Liver (tissue), 9 donors: ENCODE measurements around the gene WDR11. TPM values are rescaled to one million over a fixed set of nuclear protein-coding genes. Genes with fewer than 3 reads are reported as not detected.

ENCODE experiments used
- DNase-seq: peaks from one replicate; pipeline ENCODE4 v3.0.0-alpha.2; 2017; ENCODE audit warnings: low spot score
- H3K27ac ChIP-seq, 2 donors: one replicate each; pipeline ENCODE4 v1.7.0; 2013; ENCODE audit warnings: inconsistent platforms in 2 of 2, low read length in 2 of 2, control low read depth in 1 of 2, low read depth in 1 of 2, mild to moderate bottlenecking in 1 of 2
- H3K27me3 ChIP-seq, 4 donors: one replicate each; pipeline versions ENCODE4 v1.6.1 to v1.7.0; 2013; ENCODE audit warnings: low read length in 3 of 4, inconsistent platforms in 1 of 4, mild to moderate bottlenecking in 1 of 4, moderate library complexity in 1 of 4; ENCODE audit not compliant: control insufficient read depth in 4 of 4, insufficient read depth in 4 of 4
- H3K36me3 ChIP-seq, 4 donors: one replicate each; pipeline versions ENCODE4 v1.6.1 to v1.7.0; 2013; ENCODE audit warnings: low read length in 3 of 4, mild to moderate bottlenecking in 3 of 4, low read depth in 1 of 4, moderate library complexity in 1 of 4; ENCODE audit not compliant: control insufficient read depth in 4 of 4, insufficient read depth in 3 of 4
- H3K4me1 ChIP-seq, 4 donors: one replicate each; pipeline versions ENCODE4 v1.6.1 to v1.7.0; 2013; ENCODE audit warnings: low read length in 3 of 4, mild to moderate bottlenecking in 3 of 4, moderate library complexity in 1 of 4; ENCODE audit not compliant: control insufficient read depth in 4 of 4, insufficient read depth in 4 of 4
- H3K4me3 ChIP-seq, 3 donors: one replicate each; pipeline versions ENCODE4 v1.6.1 to v1.7.0; 2013; ENCODE audit warnings: low read length in 3 of 3, control low read depth in 1 of 3, low read depth in 1 of 3, mild to moderate bottlenecking in 1 of 3
- H3K9ac ChIP-seq, 2 donors: one replicate each; pipeline ENCODE4 v1.7.0; 2013; ENCODE audit warnings: low read length in 2 of 2, mild to moderate bottlenecking in 2 of 2, moderate library complexity in 2 of 2, control low read depth in 1 of 2, low read depth in 1 of 2
- H3K9me3 ChIP-seq, 4 donors: one replicate each; pipeline versions ENCODE4 v1.6.1 to v1.7.0; 2013; ENCODE audit warnings: low read length in 3 of 4; ENCODE audit not compliant: control insufficient read depth in 4 of 4
- ATF3 ChIP-seq: IDR thresholded peaks from 2 replicates; pipeline ENCODE4 v1.6.1; 2016; ENCODE audit warnings: antibody characterized with exemption
- CTCF ChIP-seq: fragments of 150-350 bp; IDR thresholded peaks from 2 replicates; pipeline ENCODE4 v1.5.1; 2017; ENCODE audit warnings: improper control_type of control experiment, low read depth, low read length; ENCODE audit not compliant: missing input control
- EGR1 ChIP-seq, 2 donors: IDR thresholded peaks; 2 replicates each; pipeline ENCODE4 v1.6.1; 2016 to 2018; ENCODE audit warnings: antibody characterized with exemption in 2 of 2, low read depth in 2 of 2
- FOXA1 ChIP-seq: IDR thresholded peaks from 2 replicates; pipeline ENCODE4 v1.6.1; 2016; ENCODE audit warnings: antibody characterized with exemption
- FOXA2 ChIP-seq: IDR thresholded peaks from 2 replicates; pipeline ENCODE4 v1.6.1; 2016; ENCODE audit warnings: antibody characterized with exemption
- GABPA ChIP-seq, 2 donors: IDR thresholded peaks in 1 of 2; conservative IDR thresholded peaks in 1 of 2; 2 replicates each; pipeline ENCODE4 v1.6.1; 2016; ENCODE audit warnings: antibody characterized with exemption in 2 of 2, mild to moderate bottlenecking in 1 of 2, moderate library complexity in 1 of 2
- HNF4A ChIP-seq, 2 donors: conservative IDR thresholded peaks; 2 replicates each; pipeline ENCODE4 v1.6.1; 2016; ENCODE audit warnings: antibody characterized with exemption in 2 of 2, mild to moderate bottlenecking in 2 of 2
- HNF4G ChIP-seq: IDR thresholded peaks from 2 replicates; pipeline ENCODE4 v1.6.1; 2016; ENCODE audit warnings: antibody characterized with exemption
- JUND ChIP-seq, 2 donors: IDR thresholded peaks; 2 replicates each; pipeline ENCODE4 v1.6.1; 2016; ENCODE audit warnings: antibody characterized with exemption in 2 of 2
- NR2F2 ChIP-seq: IDR thresholded peaks from 2 replicates; pipeline ENCODE4 v1.6.1; 2016; ENCODE audit warnings: antibody characterized with exemption
- RAD21 ChIP-seq, 2 donors: IDR thresholded peaks; 2 replicates each; pipeline ENCODE4 v1.6.1; 2016; ENCODE audit warnings: antibody characterized with exemption in 2 of 2, mild to moderate bottlenecking in 2 of 2
- RXRA ChIP-seq, 2 donors: IDR thresholded peaks; 2 replicates each; pipeline ENCODE4 v1.6.1; 2017 to 2018; ENCODE audit warnings: antibody characterized with exemption in 2 of 2, mild to moderate bottlenecking in 1 of 2
- SP1 ChIP-seq: IDR thresholded peaks from 2 replicates; pipeline ENCODE4 v1.6.1; 2018; ENCODE audit warnings: antibody characterized with exemption, mild to moderate bottlenecking
- TAF1 ChIP-seq: conservative IDR thresholded peaks from 2 replicates; pipeline ENCODE4 v1.6.1; 2016; ENCODE audit warnings: antibody characterized with exemption, mild to moderate bottlenecking
- YY1 ChIP-seq: IDR thresholded peaks from 2 replicates; pipeline ENCODE4 v1.6.1; 2016; ENCODE audit warnings: antibody characterized with exemption, mild to moderate bottlenecking
- ZBTB33 ChIP-seq: IDR thresholded peaks from 2 replicates; pipeline ENCODE4 v1.6.1; 2016; ENCODE audit warnings: antibody characterized with exemption
- WGBS: extraction: QIAGEN DNeasy Blood & Tissue Kit; methylation state at CpG from one replicate; pipeline ENCODE4 v1.1.7; 2013; 5-methylcytosine and 5-hydroxymethylcytosine counted together
- polyA plus RNA-seq, 2 donors: library from polyadenylated mRNA; stranded (reverse) in 1 of 2; unstranded in 1 of 2; fragments of 200-250 nt in 1 of 2; fragments of >200 nt in 1 of 2; fragmentation: Nextera tagmentation in 1 of 2; extraction: Ambion mirVana in 1 of 2; gene quantifications; one replicate each; pipeline versions ENCODE4 v1.2.1 to v1.2.3, GENCODE V29; 2013 to 2015
- total RNA-seq, 2 donors: library from RNA; depleted of rRNA; stranded (reverse); fragments of >200 nt; gene quantifications; one replicate each; pipeline ENCODE4 v1.2.3, GENCODE V29; 2014
- donor health status: healthy.
- donor health status: healthy.
- donor health status: healthy.
- donor health status: healthy.
- donor health status: healthy.

The WDR11 gene
- total and polyA plus RNA-seq, 4 donors = 12.5 to 51.0 (median 21.0) TPM

- Histone ChIP-seq H3K4me1 (peaks cover 0 to 2% (median 0%) of the 10 kb centered on the region in 4 donors), H3K27ac (no peak overlapping the region), H3K9ac (no peak overlapping the region), H3K27me3 (no peaks in the 10 kb centered on the region), H3K9me3 (no peaks in the 10 kb centered on the region), H3K36me3 (no peaks in the 10 kb centered on the region), H3K4me3 (no peak overlapping the region)
- TF ChIP-seq FOXA2 (no peak), GABPA (IDR thresholded peaks at IDR 0.05 in 1 of 2, conservative IDR thresholded peaks at IDR 0.05 in 1 of 2) (no peak), CTCF (no peak), HNF4G (no peak), SP1 (no peak), FOXA1 (no peak), RXRA (IDR thresholded peaks at IDR 0.05) (no peak), ATF3 (no peak)
- DNase-seq = no peak
- 70% methylated on average over 5 of the region's 5 CpGs for WGBS
Measured at GRCh38 chr10:120827251-120827875, 23.8 kb upstream of the WDR11 start.

GRCh38 chr10:120828763-120829319 lies 22.3 kb upstream of the WDR11 start:
- Histone ChIP-seq H3K4me3 (no peak overlapping the region), H3K9ac (no peak overlapping the region), H3K4me1 (peaks cover 0 to 2% (median 0%) of the 10 kb centered on the region in 4 donors), H3K9me3 (no peaks in the 10 kb centered on the region), H3K36me3 (no peaks in the 10 kb centered on the region), H3K27me3 (no peaks in the 10 kb centered on the region), H3K27ac (no peak overlapping the region)
- WGBS = 92% methylated on average over 3 of the region's 3 CpGs
- TF ChIP-seq RXRA (IDR thresholded peaks at IDR 0.05) = no peak
- DNase-seq = no peak

- WGBS = 85% methylated on average over 9 of the region's 9 CpGs
- H3K9ac ChIP-seq = no peak overlapping the region
- no peaks in the 10 kb centered on the region for H3K4me1 ChIP-seq
- no peak overlapping the region for H3K4me3 ChIP-seq
- no peak overlapping the region for H3K27ac ChIP-seq
- no peak for DNase-seq
- H3K36me3 ChIP-seq = no peaks in the 10 kb centered on the region
- no peaks in the 10 kb centered on the region for H3K27me3 ChIP-seq
- H3K9me3 ChIP-seq = no peaks in the 10 kb centered on the region
- TF ChIP-seq JUND (IDR thresholded peaks at IDR 0.05) = no peak
- TF ChIP-seq NR2F2 = no peak
- TF ChIP-seq FOXA2 = no peak
- no peak for TF ChIP-seq RAD21 (IDR thresholded peaks at IDR 0.05)
- TF ChIP-seq YY1 = no peak
- TF ChIP-seq GABPA (IDR thresholded peaks at IDR 0.05 in 1 of 2, conservative IDR thresholded peaks at IDR 0.05 in 1 of 2) = no peak
- no peak for TF ChIP-seq HNF4A (conservative IDR thresholded peaks at IDR 0.05)
- TF ChIP-seq CTCF = no peak
- TF ChIP-seq EGR1 (IDR thresholded peaks at IDR 0.05; ENCODE audit: low read depth in 2 of 2) = no peak
- TF ChIP-seq FOXA1 = no peak
- no peak for TF ChIP-seq TAF1
- TF ChIP-seq SP1 = no peak
- no peak for TF ChIP-seq ZBTB33
- TF ChIP-seq RXRA (IDR thresholded peaks at IDR 0.05) = no peak
- no peak for TF ChIP-seq ATF3
Measured at GRCh38 chr10:120832106-120832505, 19.1 kb upstream of the WDR11 start.
